ENCODE measurements around the gene NIBAN1.
A peak's percentile ranks its signal among the peaks of the same experiment; 100 is the strongest.

NIBAN1 gene

DNA sequence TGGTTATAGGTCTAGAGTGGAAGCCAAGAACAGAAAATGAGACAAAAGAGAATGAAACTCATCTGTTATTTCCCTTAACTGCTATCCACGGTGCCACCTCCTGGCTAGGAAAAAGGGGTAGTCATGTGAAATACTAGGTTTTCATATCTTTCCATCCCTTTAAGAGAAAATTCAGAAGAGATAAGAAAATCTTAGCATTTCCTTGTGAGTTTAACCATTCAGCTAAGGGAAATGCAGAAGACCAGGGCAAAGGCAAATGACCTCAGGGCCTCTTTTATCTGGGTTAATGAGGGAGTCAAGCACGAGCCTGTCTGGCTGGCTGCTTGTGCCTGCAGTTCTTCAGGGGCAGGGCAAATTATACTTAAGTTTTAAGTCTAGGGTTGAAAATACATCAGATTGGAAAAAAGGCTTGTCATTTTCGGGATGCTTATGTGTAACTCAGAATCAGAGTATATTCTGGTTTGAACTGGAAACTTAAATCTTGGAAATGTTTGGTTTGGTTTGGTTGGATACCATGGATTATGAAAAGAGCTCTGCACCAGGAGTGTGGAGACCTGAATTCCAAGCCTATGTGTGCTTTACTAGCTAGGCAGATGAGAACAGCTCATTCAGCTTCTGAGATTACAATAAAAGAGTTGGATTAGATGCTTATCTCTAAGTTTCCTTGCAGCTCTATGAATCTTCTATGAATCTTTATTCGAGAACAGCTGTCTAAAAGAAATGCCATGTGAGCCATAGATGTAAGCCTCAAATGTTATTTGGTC lies 19.9 kb downstream of the NIBAN1 start:
- Histone ChIP-seq H3K36me3 (replicated peaks; ENCODE audit: low read depth, low read length) (peaks cover 48% of the 10 kb centered on the region), H3K79me2 (ENCODE audit: low read length) (peaks cover 95% of the 10 kb centered on the region), H3K4me3 (ENCODE audit: low read length) (no peak overlapping the region), H3K9ac (ENCODE audit: low read length) (no peak overlapping the region), H4K20me1 (ENCODE audit: insufficient read depth, low read length) (peaks cover 15% of the 10 kb centered on the region; the same call in 1 of the 2 replicates), H3K4me1 (ENCODE audit: low read length) (peaks cover 17% of the 10 kb centered on the region), H3K4me2 (ENCODE audit: low read length) (peak overlapping the region; percentile 24), H3K27ac (ENCODE audit: low read length) (no peak overlapping the region), H3K9me3 (ENCODE audit: insufficient read depth, low read length) (no peaks in the 10 kb centered on the region), H2AFZ (ENCODE audit: low read depth, low read length) (no peak overlapping the region), H3K27me3 (ENCODE audit: low read depth, low read length) (no peaks in the 10 kb centered on the region)
- TF ChIP-seq EZH2phosphoT487 (IDR thresholded peaks at IDR 0.05; ENCODE audit: low read depth), result no peak
- TF ChIP-seq, protein P1, sequence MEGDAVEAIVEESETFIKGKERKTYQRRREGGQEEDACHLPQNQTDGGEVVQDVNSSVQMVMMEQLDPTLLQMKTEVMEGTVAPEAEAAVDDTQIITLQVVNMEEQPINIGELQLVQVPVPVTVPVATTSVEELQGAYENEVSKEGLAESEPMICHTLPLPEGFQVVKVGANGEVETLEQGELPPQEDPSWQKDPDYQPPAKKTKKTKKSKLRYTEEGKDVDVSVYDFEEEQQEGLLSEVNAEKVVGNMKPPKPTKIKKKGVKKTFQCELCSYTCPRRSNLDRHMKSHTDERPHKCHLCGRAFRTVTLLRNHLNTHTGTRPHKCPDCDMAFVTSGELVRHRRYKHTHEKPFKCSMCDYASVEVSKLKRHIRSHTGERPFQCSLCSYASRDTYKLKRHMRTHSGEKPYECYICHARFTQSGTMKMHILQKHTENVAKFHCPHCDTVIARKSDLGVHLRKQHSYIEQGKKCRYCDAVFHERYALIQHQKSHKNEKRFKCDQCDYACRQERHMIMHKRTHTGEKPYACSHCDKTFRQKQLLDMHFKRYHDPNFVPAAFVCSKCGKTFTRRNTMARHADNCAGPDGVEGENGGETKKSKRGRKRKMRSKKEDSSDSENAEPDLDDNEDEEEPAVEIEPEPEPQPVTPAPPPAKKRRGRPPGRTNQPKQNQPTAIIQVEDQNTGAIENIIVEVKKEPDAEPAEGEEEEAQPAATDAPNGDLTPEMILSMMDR (IDR thresholded peaks at IDR 0.05; ENCODE audit: low read depth, low read length), result peak; percentile 33; the same call in 1 of the 2 replicates

DNA sequence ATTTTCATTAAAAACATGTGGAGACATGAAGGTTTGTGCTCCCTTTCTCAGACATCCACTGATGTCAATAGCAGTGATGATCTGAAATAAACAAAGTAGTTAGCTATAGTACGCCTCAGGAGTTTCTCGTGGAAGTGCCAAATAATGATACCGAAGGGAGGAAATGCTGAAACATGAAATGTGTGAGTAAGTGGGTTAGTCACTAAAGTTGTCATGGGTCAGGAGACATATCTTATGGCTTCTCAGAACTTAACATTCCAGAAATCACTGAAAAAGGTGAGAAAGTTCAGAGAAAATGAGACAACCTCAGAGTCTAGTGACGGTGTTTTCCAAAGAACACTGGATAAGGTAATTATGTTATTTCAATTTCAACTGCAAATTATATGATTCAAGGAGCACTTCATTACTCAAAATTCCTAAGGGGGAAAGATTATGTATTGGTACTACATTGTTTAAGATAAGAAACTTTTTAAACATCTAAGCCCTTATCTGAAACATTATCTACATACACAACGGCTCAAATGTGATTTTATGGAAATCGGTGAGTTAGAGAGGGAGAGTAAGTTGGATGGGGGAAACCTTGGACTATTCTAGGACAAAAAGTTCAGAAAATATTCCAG lies 20.6 kb downstream of the NIBAN1 start:
- peak overlapping the region; percentile 24 for H3K4me2 ChIP-seq (ENCODE audit: low read length)
- no peak overlapping the region for H3K9ac ChIP-seq (ENCODE audit: low read length)
- H3K4me3 ChIP-seq (ENCODE audit: low read length), result no peak overlapping the region
- H3K9me3 ChIP-seq (ENCODE audit: insufficient read depth, low read length), result no peaks in the 10 kb centered on the region
- H3K36me3 ChIP-seq (replicated peaks; ENCODE audit: low read depth, low read length), result peaks cover 42% of the 10 kb centered on the region
- no peak overlapping the region for H2AFZ ChIP-seq (ENCODE audit: low read depth, low read length)
- H4K20me1 ChIP-seq (ENCODE audit: insufficient read depth, low read length), result peaks cover 10% of the 10 kb centered on the region; the same call in 1 of the 2 replicates
- TF ChIP-seq, protein P1 (IDR thresholded peaks at IDR 0.05; ENCODE audit: low read depth, low read length), result no peak
- TF ChIP-seq EZH2phosphoT487 (IDR thresholded peaks at IDR 0.05; ENCODE audit: low read depth), result no peak
- no peaks in the 10 kb centered on the region for H3K27me3 ChIP-seq (ENCODE audit: low read depth, low read length)
- no peak overlapping the region for H3K27ac ChIP-seq (ENCODE audit: low read length)
- peaks cover 95% of the 10 kb centered on the region for H3K79me2 ChIP-seq (ENCODE audit: low read length)
- peaks cover 17% of the 10 kb centered on the region for H3K4me1 ChIP-seq (ENCODE audit: low read length)

DNA sequence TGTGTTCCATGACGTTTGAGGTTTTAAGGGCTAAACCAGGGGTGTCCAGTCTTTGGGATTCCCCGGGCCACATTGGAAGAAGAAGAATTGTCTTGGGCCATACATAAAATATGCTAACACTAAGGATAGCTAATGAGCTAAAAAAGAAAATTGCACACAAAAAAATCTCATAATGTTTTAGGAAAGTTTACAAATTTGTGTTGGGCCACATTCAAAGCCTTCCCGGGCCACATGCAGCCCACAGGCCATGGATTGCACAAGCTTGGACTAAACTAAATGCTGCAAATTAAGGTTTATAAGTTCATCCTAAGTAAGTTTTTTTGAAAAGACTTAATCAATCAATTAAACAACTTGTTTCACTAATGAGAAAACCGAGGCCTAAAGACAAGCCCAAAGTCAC lies 21.9 kb downstream of the NIBAN1 start:
- H2AFZ ChIP-seq (ENCODE audit: low read depth, low read length), result no peak overlapping the region
- peaks cover 26% of the 10 kb centered on the region for H3K4me1 ChIP-seq (ENCODE audit: low read length)
- H3K9me3 ChIP-seq (ENCODE audit: insufficient read depth, low read length), result no peaks in the 10 kb centered on the region
- peaks cover 95% of the 10 kb centered on the region for H3K79me2 ChIP-seq (ENCODE audit: low read length)
- H3K27me3 ChIP-seq (ENCODE audit: low read depth, low read length), result no peaks in the 10 kb centered on the region
- H3K4me3 ChIP-seq (ENCODE audit: low read length), result no peak overlapping the region
- no peak overlapping the region for H3K9ac ChIP-seq (ENCODE audit: low read length)
- no peak for TF ChIP-seq EZH2phosphoT487 (IDR thresholded peaks at IDR 0.05; ENCODE audit: low read depth)
- TF ChIP-seq, protein P1 (IDR thresholded peaks at IDR 0.05; ENCODE audit: low read depth, low read length), result no peak
- H3K4me2 ChIP-seq (ENCODE audit: low read length), result no peak overlapping the region
- no peak overlapping the region for H3K27ac ChIP-seq (ENCODE audit: low read length)
- H3K36me3 ChIP-seq (replicated peaks; ENCODE audit: low read depth, low read length), result peaks cover 42% of the 10 kb centered on the region
- peaks cover 9% of the 10 kb centered on the region; the same call in 1 of the 2 replicates for H4K20me1 ChIP-seq (ENCODE audit: insufficient read depth, low read length)

DNA sequence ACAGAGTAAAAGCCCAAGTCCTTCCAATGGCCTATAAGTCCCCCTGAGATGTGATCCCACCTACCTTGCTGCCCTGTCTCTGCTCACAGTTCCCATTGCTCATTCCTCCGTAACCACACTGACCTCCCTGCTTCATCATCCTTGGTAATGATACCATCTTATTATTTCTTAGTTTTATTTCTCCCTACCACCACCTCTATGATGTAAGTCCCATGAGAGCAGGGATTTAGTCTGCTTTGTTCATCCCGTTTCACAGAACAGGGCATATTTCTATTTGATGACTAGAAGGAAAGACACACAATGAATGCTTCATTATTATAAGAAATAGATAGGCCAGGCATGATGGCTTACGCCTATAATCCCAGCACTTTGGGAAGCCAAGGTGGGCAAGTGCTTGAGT lies 22.5 kb downstream of the NIBAN1 start:
- Histone ChIP-seq H3K36me3 (replicated peaks; ENCODE audit: low read depth, low read length) (peaks cover 40% of the 10 kb centered on the region), H3K9me3 (ENCODE audit: insufficient read depth, low read length) (no peaks in the 10 kb centered on the region), H3K4me2 (ENCODE audit: low read length) (no peak overlapping the region), H3K9ac (ENCODE audit: low read length) (no peak overlapping the region), H2AFZ (ENCODE audit: low read depth, low read length) (no peak overlapping the region), H4K20me1 (ENCODE audit: insufficient read depth, low read length) (peaks cover 3% of the 10 kb centered on the region; the same call in 1 of the 2 replicates), H3K4me3 (ENCODE audit: low read length) (no peak overlapping the region), H3K79me2 (ENCODE audit: low read length) (peaks cover 95% of the 10 kb centered on the region), H3K27ac (ENCODE audit: low read length) (no peak overlapping the region), H3K27me3 (ENCODE audit: low read depth, low read length) (no peaks in the 10 kb centered on the region), H3K4me1 (ENCODE audit: low read length) (peaks cover 32% of the 10 kb centered on the region)
- TF ChIP-seq, protein P1 (IDR thresholded peaks at IDR 0.05; ENCODE audit: low read depth, low read length), result no peak
- no peak for TF ChIP-seq EZH2phosphoT487 (IDR thresholded peaks at IDR 0.05; ENCODE audit: low read depth)

All from OCI-LY3 (cell line).